A204.1 (cell line): ENCODE data around the gene LRRC30.
A peak's percentile ranks its signal among the peaks of the same experiment; 100 is the strongest.
"Not testable (repeated sequence)": the region's sequence is repeated elsewhere in the genome, so short reads cannot be mapped to it uniquely, and the experiment has no call there.

Experiments used
- FAIRE-seq: peaks from 2 replicates; lab custom pipeline; 2012; peaks lifted over from hg19 to GRCh38; lab: Jason Lieb, UNC

The LRRC30 gene

GRCh38 chr18:7230626-7231349, at the start of gene LRRC30:
LRRC30 (plus strand) TSS chr18:7231089; CDS start chr18:7231139, 50 bp downstream.
- FAIRE-seq: no peak

DNA sequence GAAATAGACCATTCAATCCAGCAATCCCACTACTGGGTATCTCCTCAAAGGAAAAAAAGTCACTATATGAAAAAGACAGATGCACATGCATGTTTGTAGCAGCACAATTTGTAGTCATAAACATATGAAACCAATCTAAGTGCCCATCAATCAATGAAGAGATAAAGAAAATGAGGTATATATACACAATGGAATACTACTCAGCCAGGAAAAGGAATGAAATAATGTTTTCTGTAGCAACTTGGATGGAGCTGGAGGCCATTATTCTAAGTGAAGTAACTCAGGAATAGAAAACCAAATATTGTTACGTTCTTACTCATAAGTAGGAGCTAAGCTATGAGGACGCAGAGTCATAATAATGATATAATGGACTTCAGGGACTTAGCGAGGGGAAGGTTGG, 45.2 kb upstream of the LRRC30 start:
- FAIRE-seq: no peak

- no peak for FAIRE-seq
These were observed 40.2 kb upstream of the LRRC30 start for GRCh38 chr18:7190547-7191156.

- no peak for FAIRE-seq
These were observed 39.2 kb upstream of the LRRC30 start for GRCh38 chr18:7191736-7192135.

DNA sequence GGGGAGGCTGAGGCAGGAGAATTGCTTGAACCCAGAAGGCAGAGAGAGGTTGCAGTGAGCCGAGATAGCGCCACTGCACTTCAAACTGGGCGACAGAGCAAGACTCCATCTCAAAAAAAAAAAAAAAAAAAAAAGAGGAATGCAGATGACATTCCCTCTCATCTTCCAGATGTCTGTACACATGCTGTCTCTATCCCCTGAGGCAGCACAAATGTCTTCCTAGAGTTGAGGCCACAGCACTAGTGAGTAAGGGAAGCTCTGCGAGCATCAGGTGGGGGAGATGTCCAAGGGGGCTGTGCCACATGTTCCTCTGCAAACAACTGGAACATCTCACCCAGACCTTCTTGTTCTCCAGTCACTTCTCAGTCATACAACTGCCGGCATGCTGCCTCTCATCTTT, 35.6 kb upstream of the LRRC30 start:
- no peak for FAIRE-seq

DNA sequence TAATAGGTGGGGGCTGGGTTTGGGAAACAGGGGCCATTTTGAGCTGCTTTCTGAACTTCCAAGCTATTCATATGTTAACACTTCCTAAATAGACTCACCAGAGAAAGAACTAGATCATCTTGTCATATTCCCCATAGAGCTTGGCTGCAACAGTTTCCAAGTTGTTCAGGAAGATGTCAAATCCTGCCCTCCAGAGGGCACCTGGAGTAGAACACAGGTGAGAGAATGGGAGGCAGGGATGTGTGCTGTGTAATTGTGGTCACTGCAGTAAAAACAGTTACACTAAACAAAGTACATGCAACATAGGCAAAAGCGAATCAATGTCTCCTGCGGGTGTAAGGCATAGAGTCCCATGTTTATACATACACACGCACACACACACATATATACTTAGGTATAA, 34.5 kb upstream of the LRRC30 start:
- FAIRE-seq: no peak

GRCh38 chr18:7197854-7198253, 33.0 kb upstream of the LRRC30 start:
- no peak for FAIRE-seq

DNA sequence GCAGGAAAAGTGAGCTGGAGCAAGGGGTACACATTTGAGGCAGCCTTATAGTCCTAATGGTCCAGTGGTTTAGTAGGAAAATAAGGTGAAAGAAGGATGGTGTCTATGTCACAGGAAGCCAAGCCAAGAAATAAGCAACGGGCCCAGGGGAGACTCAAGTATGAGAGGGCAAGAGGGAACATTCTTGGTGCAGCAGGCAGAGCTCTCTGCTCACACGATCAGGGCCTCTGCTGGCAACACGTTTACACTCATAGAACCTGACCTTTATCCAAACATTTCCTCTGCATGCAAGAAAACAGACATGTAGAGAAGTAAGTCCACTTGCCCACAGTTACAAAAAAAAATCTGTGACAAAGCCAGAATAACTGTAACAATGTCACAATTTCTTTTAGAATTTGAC, 32.6 kb upstream of the LRRC30 start:
- FAIRE-seq: no peak

- FAIRE-seq: no peak
These were observed 29.8 kb upstream of the LRRC30 start for GRCh38 chr18:7201096-7201495.

GRCh38 chr18:7202169-7202568, 28.7 kb upstream of the LRRC30 start:
- FAIRE-seq: no peak

DNA sequence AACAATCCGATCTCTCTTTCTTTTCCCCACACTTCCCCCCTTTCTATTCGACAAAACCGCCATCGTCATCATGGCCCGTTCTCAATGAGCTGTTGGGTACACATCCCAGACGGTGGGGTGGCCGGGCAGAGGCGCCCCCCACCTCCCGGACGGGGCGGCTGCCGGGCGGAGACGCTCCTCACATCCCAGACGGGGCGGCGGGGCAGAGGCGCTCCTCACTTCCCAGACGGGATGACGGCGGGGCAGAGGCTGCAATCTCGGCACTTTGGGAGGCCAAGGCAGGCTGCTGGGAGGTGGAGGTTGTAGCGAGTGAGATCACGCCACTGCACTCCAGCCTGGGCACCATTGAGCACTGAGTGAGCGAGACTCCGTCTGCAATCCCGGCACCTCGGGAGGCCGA, 27.3 kb upstream of the LRRC30 start:
- FAIRE-seq: not testable (repeated sequence)

GRCh38 chr18:7205346-7205745, 25.5 kb upstream of the LRRC30 start:
- no peak for FAIRE-seq

DNA sequence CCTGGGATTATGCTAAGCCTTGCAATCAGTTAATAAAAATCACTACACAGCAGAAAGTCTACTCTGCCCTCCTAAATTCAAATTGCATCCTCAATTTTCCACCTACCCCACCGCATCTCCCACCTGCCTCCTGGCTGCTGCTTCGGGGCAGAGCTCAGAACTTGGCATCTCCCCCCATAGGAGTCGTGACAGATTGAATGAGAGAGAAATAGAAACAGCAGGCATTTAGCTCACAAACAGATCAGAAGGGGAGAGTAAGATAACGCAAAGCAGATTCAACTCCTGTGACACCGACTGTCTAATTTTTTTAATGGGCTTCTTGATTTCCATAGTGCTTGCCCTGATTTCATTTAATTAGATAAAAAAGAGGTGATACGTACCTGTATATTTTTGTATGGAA, 24.7 kb upstream of the LRRC30 start:
- no peak for FAIRE-seq

- no peak for FAIRE-seq
These were observed 23.4 kb upstream of the LRRC30 start for GRCh38 chr18:7207366-7207915.

DNA sequence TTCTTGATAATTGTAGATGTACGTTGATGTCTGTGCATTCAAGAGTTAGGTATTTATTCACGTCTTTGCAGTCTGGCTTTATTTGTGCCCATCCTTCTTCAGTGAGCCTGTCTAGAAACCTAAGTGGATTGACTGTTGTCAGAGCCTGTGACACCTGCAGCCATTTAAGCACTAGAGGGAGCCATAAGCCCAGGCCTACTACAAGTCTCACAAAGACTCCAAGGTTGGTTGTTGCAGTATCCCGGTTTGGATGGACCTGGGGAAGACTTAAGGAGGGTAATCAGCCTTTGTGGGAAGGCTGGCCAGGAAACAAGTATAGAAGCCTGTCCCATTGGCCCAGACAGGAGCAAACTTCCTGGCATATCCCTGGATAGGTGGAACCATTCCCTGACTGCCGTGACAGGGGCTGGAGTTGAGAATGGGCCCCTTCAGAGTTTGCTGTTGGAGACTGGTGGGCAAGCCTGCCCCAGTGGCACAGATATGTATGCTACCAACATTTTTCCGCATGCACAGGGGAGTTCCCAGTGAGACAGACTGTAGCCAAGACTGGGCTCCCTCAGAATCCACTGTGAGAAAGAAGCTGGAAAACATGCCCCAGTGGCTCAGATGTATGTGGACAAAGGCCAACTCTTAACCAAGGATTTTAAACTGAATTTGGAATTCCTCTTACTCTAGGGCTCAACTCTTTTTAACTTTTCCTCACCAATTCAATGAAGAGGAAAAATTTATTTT, 9.3 kb upstream of the LRRC30 start:
- peak; percentile 11 for FAIRE-seq

- FAIRE-seq: no peak
These were observed 6.7 kb upstream of the LRRC30 start for GRCh38 chr18:7224198-7224597.

- no peak for FAIRE-seq
These were observed 1.3 kb downstream of the LRRC30 start for GRCh38 chr18:7232218-7232617.

- FAIRE-seq: no peak
These were observed 2.4 kb downstream of the LRRC30 start for GRCh38 chr18:7233134-7233810.

DNA sequence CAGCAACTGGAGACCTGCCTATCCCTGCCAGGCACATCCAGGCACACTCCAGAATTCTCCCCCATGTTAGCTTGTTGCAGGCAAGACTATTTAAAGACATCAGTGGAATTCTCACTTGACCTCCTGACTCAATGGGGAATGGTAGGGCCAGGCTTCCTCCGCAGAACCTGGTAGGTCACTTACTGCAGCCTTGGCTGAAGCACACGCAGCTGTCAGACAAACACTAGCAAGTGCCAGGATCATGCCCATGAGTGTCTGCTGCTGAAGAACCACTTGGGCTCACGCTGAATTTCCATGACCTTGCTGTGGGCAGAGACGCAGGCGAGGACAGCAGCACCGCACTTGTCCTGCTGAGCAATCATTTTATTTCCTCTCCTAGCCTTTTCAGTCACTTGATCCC, 3.2 kb downstream of the LRRC30 start:
- no peak for FAIRE-seq

DNA sequence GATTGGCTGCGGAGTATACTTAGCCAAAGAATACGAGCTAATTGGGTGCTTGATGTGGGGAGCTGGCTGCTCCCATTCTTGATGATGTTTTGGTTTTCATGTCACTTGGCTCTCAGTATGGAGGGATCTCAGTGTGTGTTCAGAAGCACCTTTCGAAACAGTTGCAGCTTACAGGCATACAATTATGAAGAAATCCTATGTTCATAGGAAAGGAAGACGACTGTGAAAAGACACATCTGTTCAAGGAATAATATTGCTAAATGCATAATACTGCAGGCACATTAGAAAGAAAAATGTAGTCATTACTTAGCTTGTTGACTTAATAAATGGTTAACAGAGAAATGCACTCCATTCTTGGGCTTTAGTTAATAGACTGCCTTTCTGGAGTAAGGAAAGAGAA, 4.1 kb downstream of the LRRC30 start:
- no peak for FAIRE-seq

GRCh38 chr18:7236072-7236471, 5.2 kb downstream of the LRRC30 start:
- FAIRE-seq: no peak

DNA sequence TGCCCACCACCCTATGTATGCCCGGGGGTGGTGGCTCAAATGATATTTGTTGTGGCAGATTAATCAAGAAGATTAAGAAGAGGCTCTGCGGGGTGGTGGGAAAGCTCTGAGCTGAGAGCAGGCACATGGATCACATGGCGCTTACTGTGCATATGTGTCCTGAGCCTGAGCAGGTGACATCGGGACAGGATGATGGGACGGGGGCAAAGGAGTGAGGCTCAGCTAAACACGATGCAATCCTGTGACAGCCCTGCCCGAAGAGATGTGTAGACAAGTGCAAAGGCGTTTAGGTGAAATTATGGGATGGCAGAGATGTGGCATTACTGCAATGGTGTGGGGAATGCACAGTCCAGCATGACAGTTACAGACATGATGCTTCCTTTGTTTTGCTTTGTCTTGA, 6.0 kb downstream of the LRRC30 start:
- no peak for FAIRE-seq
